BJ (cell line): Measurements from ENCODE around the gene KBTBD13. TPM values are rescaled to one million over a fixed set of nuclear protein-coding genes. Genes with fewer than 3 reads are reported as not detected.
"Not testable (repeated sequence)": the region's sequence is repeated elsewhere in the genome, so short reads cannot be mapped to it uniquely, and the experiment has no call there.

Experiments used
- CTCF ChIA-PET: fragments of 350-600 bp; formaldehyde crosslinking; extraction: SDS; loops from one replicate; lab custom pipeline; 2021; ENCODE audit warnings: antibody characterized with exemption, inconsistent platforms; lab: Yijun Ruan, JAX
- POLR2A ChIA-PET: fragments of 300-600 bp; sonication (Branson Sonifier 250); formaldehyde crosslinking; extraction: SDS; loops from one replicate; lab custom pipeline; 2021; ENCODE audit warnings: antibody characterized with exemption; lab: Charles Lee
- DNase-seq: peaks from one replicate; pipeline ENCODE4 v3.0.0-alpha.2; 2011; ENCODE audit warnings: low read depth
- H3K27me3 ChIP-seq: 2 replicates; pipeline ENCODE4 v1.6.0; 2011; ENCODE audit warnings: low read length; ENCODE audit not compliant: control insufficient read depth, insufficient read depth
- H3K36me3 ChIP-seq: 2 replicates; pipeline ENCODE4 v1.5.1; 2011; ENCODE audit warnings: low read length; ENCODE audit not compliant: control insufficient read depth, insufficient read depth
- H3K4me3 ChIP-seq: 2 replicates; pipeline ENCODE4 v1.5.1; 2011; ENCODE audit warnings: low read depth, mild to moderate bottlenecking, control low read depth, low read length
- polyA plus RNA-seq: library from polyadenylated mRNA; depleted of rRNA; stranded (reverse); fragments of >200 nt; gene quantifications from 2 replicates; pipeline ENCODE4 v1.2.3, GENCODE V29; 2011
- TF ChIP-seq, protein P1 (sequence below): IDR thresholded peaks from 2 replicates; pipeline ENCODE4 v1.5.1; 2011; ENCODE audit warnings: low read depth, mild to moderate bottlenecking, control low read depth, inconsistent platforms, low read length, moderate library complexity; ENCODE audit not compliant: insufficient read depth

Gene KBTBD13
- polyA plus RNA-seq, 1 experiment, result not detected

DNA sequence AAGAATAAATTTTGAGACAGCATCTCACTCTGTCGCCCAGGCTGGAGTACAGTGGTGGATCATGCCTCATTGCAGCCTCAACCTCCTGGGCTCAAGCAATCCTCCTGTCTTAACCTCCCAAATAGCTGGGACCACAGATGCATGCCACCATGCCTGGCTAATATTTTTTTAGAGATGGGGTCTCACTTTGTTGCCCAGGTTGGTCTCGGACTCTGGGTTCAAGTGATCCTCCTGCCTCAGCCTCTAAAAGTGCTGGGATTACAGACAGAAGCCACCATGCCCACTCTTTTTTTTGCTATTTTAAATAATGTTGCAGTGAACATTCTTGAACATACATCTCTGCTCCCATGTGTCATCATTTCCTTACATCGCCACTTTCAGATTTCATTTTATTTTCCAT, 38.1 kb upstream of the KBTBD13 start:
- Histone ChIP-seq H3K4me3 (no peak overlapping the region), H3K27me3 (no peaks in the 10 kb centered on the region), H3K36me3 (no peaks in the 10 kb centered on the region)
- ChIA-PET CTCF (interaction anchor here (1.2 to 2.5 kb wide), 2 partner anchors 38 to 57 kb away, joined by 3 to 7 read pairs; partner anchors contain the start of gene KBTBD13), POLR2A (no interaction called here)
- TF ChIP-seq, protein P1, sequence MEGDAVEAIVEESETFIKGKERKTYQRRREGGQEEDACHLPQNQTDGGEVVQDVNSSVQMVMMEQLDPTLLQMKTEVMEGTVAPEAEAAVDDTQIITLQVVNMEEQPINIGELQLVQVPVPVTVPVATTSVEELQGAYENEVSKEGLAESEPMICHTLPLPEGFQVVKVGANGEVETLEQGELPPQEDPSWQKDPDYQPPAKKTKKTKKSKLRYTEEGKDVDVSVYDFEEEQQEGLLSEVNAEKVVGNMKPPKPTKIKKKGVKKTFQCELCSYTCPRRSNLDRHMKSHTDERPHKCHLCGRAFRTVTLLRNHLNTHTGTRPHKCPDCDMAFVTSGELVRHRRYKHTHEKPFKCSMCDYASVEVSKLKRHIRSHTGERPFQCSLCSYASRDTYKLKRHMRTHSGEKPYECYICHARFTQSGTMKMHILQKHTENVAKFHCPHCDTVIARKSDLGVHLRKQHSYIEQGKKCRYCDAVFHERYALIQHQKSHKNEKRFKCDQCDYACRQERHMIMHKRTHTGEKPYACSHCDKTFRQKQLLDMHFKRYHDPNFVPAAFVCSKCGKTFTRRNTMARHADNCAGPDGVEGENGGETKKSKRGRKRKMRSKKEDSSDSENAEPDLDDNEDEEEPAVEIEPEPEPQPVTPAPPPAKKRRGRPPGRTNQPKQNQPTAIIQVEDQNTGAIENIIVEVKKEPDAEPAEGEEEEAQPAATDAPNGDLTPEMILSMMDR, result no peak
- no peak for DNase-seq

DNA sequence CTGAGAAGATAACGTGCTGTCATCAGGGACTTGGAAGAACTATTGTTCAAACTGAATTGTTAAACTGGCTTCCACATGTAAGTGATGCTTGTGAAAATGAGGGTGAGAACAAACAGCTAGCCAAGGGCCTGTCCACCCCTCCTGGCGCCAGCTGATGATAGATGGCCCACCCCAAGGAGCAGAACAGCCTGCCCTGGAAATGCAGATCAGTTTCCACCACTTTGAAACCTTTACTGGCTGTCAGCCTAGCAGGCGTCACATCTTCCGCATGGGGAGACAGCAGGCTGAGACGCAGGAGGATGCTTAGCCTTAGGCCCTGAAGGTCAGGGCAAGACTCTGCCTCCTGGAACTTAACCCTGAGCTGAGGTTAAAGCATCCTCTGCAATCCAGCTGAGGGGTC, 37.7 kb upstream of the KBTBD13 start:
- POLR2A ChIA-PET, result no interaction called here
- no peak for DNase-seq
- CTCF ChIA-PET, result interaction anchor here (1.2 to 2.5 kb wide), 3 partner anchors 38 to 56 kb away, joined by 3 to 7 read pairs (median 3); partner anchors contain the start of gene KBTBD13
- TF ChIP-seq, protein P1, result no peak
- H3K27me3 ChIP-seq, result no peaks in the 10 kb centered on the region
- no peak overlapping the region for H3K4me3 ChIP-seq
- H3K36me3 ChIP-seq, result no peaks in the 10 kb centered on the region

DNA sequence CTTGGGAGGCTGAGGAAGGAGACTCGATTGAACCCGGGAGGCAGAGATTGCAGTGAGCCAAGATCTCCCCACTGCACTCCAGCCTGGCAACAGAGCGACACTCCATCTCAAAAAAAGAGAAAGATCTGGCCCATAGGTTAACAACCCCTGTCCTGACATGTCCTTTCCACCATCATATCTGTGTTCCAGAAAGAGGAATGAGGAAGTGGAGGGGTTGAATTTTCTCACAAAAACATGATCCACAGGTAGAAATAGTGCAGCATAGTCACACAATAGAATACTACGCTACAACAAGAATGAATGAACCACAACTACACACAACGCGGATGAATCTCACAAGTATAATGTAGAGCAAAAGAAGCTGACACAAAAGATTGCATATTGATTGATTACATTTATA, 36.1 kb upstream of the KBTBD13 start:
- ChIA-PET CTCF (no interaction called here), POLR2A (no interaction called here)
- no peaks in the 10 kb centered on the region for H3K27me3 ChIP-seq
- TF ChIP-seq, protein P1, result no peak
- no peaks in the 10 kb centered on the region for H3K36me3 ChIP-seq
- H3K4me3 ChIP-seq, result no peak overlapping the region
- DNase-seq, result no peak

DNA sequence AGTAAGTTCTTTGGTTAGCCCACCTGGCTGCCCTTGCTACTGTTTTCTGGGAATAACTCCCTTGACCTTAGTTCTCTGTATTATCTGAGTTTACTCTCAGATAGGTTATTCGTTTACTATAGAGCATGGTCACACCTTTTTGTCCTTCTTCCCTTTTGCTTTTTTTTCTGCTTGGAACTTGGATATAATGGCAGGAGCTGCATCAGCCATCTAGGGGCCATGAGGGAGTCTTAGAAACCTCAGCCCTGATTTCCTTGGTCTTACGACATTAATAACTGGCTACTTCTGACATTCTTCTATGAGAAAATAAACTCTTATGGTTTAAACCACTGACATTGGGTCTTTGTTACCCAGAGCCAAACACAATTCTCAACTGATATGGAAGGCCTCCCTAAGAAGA, 34.8 kb upstream of the KBTBD13 start:
- CTCF ChIA-PET, result interaction anchor here (1.3 to 4.4 kb wide), 4 partner anchors 7 to 45 kb away, joined by 3 to 31 read pairs (median 18); no protein-coding TSS in a partner anchor
- DNase-seq, result no peak
- no peaks in the 10 kb centered on the region for H3K27me3 ChIP-seq
- no peaks in the 10 kb centered on the region for H3K36me3 ChIP-seq
- H3K4me3 ChIP-seq, result no peak overlapping the region
- POLR2A ChIA-PET, result no interaction called here
- TF ChIP-seq, protein P1, result no peak

DNA sequence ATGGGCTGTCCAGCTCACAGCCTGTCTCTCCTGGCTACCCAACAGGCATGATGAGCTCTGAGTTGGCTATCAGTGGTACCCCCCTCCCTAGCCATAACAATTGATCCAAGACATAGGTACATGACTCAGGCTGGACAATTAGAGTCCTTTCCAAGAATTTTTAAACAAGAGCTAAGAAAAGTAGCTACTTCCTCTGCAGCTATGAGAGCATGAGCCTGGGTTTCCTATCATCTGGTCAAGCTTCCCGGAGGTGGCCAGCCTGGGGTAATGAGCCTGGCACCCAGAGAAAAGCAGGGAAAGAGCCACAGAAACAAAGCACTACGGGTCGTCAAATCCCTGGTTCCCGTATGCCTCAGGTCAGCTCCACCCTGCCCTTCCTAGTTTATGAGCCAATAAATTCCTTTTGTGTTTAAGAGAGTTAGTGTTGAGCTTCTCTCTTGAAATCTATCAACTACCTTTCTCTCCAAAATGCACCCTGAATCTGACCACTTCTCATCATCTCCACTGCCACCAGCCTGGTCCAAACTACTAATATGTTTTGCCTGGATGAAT, 33.7 kb upstream of the KBTBD13 start:
- Histone ChIP-seq H3K4me3 (no peak overlapping the region), H3K36me3 (no peaks in the 10 kb centered on the region), H3K27me3 (no peaks in the 10 kb centered on the region)
- DNase-seq, result no peak
- TF ChIP-seq, protein P1, result no peak
- POLR2A ChIA-PET, result no interaction called here
- CTCF ChIA-PET, result interaction anchor here (1.1 to 4.4 kb wide), 6 partner anchors 9 to 312 kb away, joined by 3 to 31 read pairs (median 6); no protein-coding TSS in a partner anchor

DNA sequence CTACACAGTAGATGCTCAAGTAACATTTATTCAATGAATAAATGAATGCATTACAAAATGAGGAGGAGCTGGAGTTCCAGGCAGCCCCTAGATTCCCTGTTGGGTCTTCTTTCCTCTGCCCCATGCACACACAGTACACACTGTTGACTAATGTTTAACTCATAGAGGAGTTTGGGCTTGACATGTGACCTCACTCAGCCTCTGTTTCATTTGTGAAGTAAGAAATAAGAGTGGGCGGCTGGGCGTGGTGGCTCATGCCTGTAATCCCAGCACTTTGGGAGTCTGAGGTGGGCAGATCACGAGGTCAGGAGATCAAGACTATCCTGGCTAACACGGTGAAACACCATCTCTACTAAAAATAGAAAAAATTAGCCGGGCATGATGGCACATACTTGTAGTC, 32.3 kb upstream of the KBTBD13 start:
- DNase-seq, POLR2A ChIA-PET, H3K36me3 ChIP-seq, H3K4me3 ChIP-seq, H3K27me3 ChIP-seq: not testable (repeated sequence)
- CTCF ChIA-PET, result interaction anchor here (0.9 to 4.4 kb wide), 5 partner anchors 10 to 39 kb away, joined by 3 to 31 read pairs (median 5); no protein-coding TSS in a partner anchor
